Right lobe of liver (tissue), 6 donors: ENCODE measurements around the gene GRM7. TPM values are rescaled to one million over a fixed set of nuclear protein-coding genes. Genes with fewer than 3 reads are reported as not detected.

Experiments
- ATAC-seq, 4 donors: fragments of 200-7000 bp; cut with Tn5 transposase; one replicate each; pipeline ENCODE4 v1.9.1; 2020; ENCODE audit warnings: mild to moderate bottlenecking in 4 of 4, moderate library complexity in 4 of 4
- DNase-seq, 3 donors: peaks; one replicate each; pipeline ENCODE4 v3.0.0-alpha.2; 2020
- H3K27ac ChIP-seq, 3 donors: fragments of 200-600 bp; one replicate each; pipeline ENCODE4 v1.8.0; 2022
- H3K27me3 ChIP-seq, 2 donors: fragments of 200-600 bp; one replicate each; pipeline ENCODE4 v1.8.0; 2022
- H3K36me3 ChIP-seq, 4 donors: fragments of 200-600 bp; sonication (generic) in 1 of 4; one replicate each; pipeline versions ENCODE4 v1.5.1 to v1.8.0; 2017 to 2022; ENCODE audit warnings: control low read depth in 1 of 4
- H3K4me1 ChIP-seq, 4 donors: fragments of 200-600 bp; sonication (generic) in 1 of 4; one replicate each; pipeline versions ENCODE4 v1.5.1 to v1.8.0; 2017 to 2022; ENCODE audit warnings: control low read depth in 1 of 4
- H3K4me3 ChIP-seq, 3 donors: fragments of 200-600 bp; one replicate each; pipeline ENCODE4 v1.8.0; 2022
- H3K9me3 ChIP-seq, 4 donors: fragments of 200-600 bp; sonication (generic) in 1 of 4; one replicate each; pipeline versions ENCODE4 v1.5.1 to v1.8.0; 2017 to 2022; ENCODE audit warnings: control low read depth in 1 of 4
- POLR2A ChIP-seq: fragments of 450-650 bp; IDR thresholded peaks from one replicate; pipeline ENCODE4 v1.6.1; 2017; ENCODE audit warnings: antibody characterized with exemption, mild to moderate bottlenecking
- WGBS: methylation state at CpG from one replicate; pipeline ENCODE4 v1.1.6; 2018; ENCODE audit warnings: low coverage, low lambda C conversion rate; ENCODE audit not compliant: insufficient coverage; ENCODE audit errors: missing lambda C conversion rate; 5-methylcytosine and 5-hydroxymethylcytosine counted together
- intact Hi-C, 2 donors: fragments of 100-400 bp; cut with DNase I; formaldehyde crosslinking; loops; one replicate each; pipeline versions ENCODE4 v1.11.2 to v1.14.1; 2022
- total RNA-seq, 6 experiments: library from RNA; depleted of rRNA in 2 of 6; stranded (reverse); fragments of >200 nt in 2 of 6; fragmentation: NEBNext Ultra II Directional in 3 of 6; extraction: Animal tissue kit (Norgen Biotek cat#: 25700) in 3 of 6; gene quantifications; one replicate each; pipeline versions ENCODE4 v1.1.0 to v1.2.4, GENCODE V29; 2016 to 2023
- TF ChIP-seq, protein P1 (sequence below), 4 donors: fragments of 200-600 bp in 3 of 4; fragments of 450-650 bp in 1 of 4; IDR thresholded peaks; one replicate each; pipeline versions ENCODE4 v1.5.1 to v1.8.0; 2016 to 2022; ENCODE audit warnings: antibody characterized with exemption in 4 of 4, mild to moderate bottlenecking in 2 of 4
- donor health status: DM: no; HTN: yes; CAD: no.
- donor health status: DM: no; HTN: no; CAD: no.
- donor health status: DM: no; HTN: no; CAD: no.
- donor health status: DM: no; HTN: yes; CAD: no.
- donor health status: DM: no; HTN: yes; CAD: no.

The GRM7 gene
- total RNA-seq, 6 experiments from 2014 or later: 0.20 to 0.56 TPM; not detected in 4

GRCh38 chr3:7205535-7205934, 344.6 kb downstream of the GRM7 start:
- Histone ChIP-seq H3K4me3 (peak overlapping the region; percentile 1 to 28 (median 2)), H3K27ac (no peak overlapping the region), H3K36me3 (no peaks in the 10 kb centered on the region), H3K9me3 (no peaks in the 10 kb centered on the region), H3K4me1 (peaks cover 0 to 11% (median 0%) of the 10 kb centered on the region in 4 donors), H3K27me3 (no peaks in the 10 kb centered on the region)
- intact Hi-C loops: no loop called here
- no peak for TF ChIP-seq POLR2A
- TF ChIP-seq, protein P1, sequence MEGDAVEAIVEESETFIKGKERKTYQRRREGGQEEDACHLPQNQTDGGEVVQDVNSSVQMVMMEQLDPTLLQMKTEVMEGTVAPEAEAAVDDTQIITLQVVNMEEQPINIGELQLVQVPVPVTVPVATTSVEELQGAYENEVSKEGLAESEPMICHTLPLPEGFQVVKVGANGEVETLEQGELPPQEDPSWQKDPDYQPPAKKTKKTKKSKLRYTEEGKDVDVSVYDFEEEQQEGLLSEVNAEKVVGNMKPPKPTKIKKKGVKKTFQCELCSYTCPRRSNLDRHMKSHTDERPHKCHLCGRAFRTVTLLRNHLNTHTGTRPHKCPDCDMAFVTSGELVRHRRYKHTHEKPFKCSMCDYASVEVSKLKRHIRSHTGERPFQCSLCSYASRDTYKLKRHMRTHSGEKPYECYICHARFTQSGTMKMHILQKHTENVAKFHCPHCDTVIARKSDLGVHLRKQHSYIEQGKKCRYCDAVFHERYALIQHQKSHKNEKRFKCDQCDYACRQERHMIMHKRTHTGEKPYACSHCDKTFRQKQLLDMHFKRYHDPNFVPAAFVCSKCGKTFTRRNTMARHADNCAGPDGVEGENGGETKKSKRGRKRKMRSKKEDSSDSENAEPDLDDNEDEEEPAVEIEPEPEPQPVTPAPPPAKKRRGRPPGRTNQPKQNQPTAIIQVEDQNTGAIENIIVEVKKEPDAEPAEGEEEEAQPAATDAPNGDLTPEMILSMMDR (IDR thresholded peaks at IDR 0.05): no peak
- DNase-seq (no peak), ATAC-seq (peak in 3 of 4 donors; percentile 35 to 64 (median 63))
- WGBS: 37% methylated on average over 4 of the region's 4 CpGs

- ATAC-seq: peak; percentile 70 to 90 (median 76)
- 10% methylated on average over 4 of the region's 4 CpGs for WGBS
These were observed 345.0 kb downstream of the GRM7 start for GRCh38 chr3:7205962-7206361.

DNA sequence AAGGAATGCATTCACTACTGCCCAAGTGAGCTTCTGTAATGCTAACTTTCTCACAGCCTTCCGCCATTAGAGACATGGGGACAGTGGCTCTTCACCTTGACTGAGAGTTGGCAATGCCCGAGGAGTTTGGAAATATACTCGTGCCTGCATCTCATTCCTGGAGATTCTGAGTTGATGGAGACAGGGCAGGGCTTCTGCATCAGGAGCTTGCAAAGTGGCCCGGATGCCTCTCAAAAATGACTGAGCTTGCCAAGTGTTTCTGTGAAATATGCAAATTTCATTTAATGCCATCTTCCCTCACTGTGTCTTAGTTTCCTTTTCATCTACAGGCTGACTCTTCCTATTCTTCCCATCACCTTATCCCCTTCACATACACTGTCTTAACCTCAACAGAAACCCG, 346.2 kb downstream of the GRM7 start:
- Histone ChIP-seq H3K4me1 (peaks cover 0 to 11% (median 0%) of the 10 kb centered on the region in 4 donors), H3K9me3 (no peaks in the 10 kb centered on the region), H3K27me3 (no peaks in the 10 kb centered on the region), H3K27ac (no peak overlapping the region), H3K4me3 (no peak overlapping the region), H3K36me3 (no peaks in the 10 kb centered on the region)
- intact Hi-C loops: no loop called here
- no peak for DNase-seq
- TF ChIP-seq, protein P1 (IDR thresholded peaks at IDR 0.05): no peak
- TF ChIP-seq POLR2A: no peak
- no peak for ATAC-seq
- 80% methylated on average over 1 of the region's 5 CpGs for WGBS

More at GRCh38 chr3:7205962-7206361, 345.0 kb downstream of the GRM7 start:
- no peaks in the 10 kb centered on the region for H3K9me3 ChIP-seq
- TF ChIP-seq POLR2A: no peak
- TF ChIP-seq, protein P1 (IDR thresholded peaks at IDR 0.05): no peak
- H3K27ac ChIP-seq: no peak overlapping the region
- peaks cover 0 to 11% (median 0%) of the 10 kb centered on the region in 4 donors for H3K4me1 ChIP-seq
- DNase-seq: no peak
- peak overlapping the region; percentile 1 to 28 (median 2) for H3K4me3 ChIP-seq
- intact Hi-C loops: no loop called here
- H3K27me3 ChIP-seq: no peaks in the 10 kb centered on the region
- H3K36me3 ChIP-seq: no peaks in the 10 kb centered on the region

- DNase-seq (no peak), ATAC-seq (no peak)
- Histone ChIP-seq H3K27ac (no peak overlapping the region), H3K9me3 (no peaks in the 10 kb centered on the region), H3K4me1 (peaks cover 0 to 11% (median 0%) of the 10 kb centered on the region in 4 donors), H3K4me3 (no peak overlapping the region), H3K36me3 (no peaks in the 10 kb centered on the region), H3K27me3 (no peaks in the 10 kb centered on the region)
- 64% methylated on average over 2 of the region's 2 CpGs for WGBS
- intact Hi-C loops: no loop called here
- TF ChIP-seq, protein P1 (IDR thresholded peaks at IDR 0.05): no peak
- TF ChIP-seq POLR2A: no peak
These were observed 347.0 kb downstream of the GRM7 start for GRCh38 chr3:7207928-7208327.

GRCh38 chr3:7209098-7209497, 348.2 kb downstream of the GRM7 start:
- Histone ChIP-seq H3K4me3 (no peak overlapping the region), H3K27ac (no peak overlapping the region), H3K4me1 (peaks cover 0 to 6% (median 0%) of the 10 kb centered on the region in 4 donors), H3K9me3 (no peaks in the 10 kb centered on the region), H3K36me3 (no peaks in the 10 kb centered on the region), H3K27me3 (no peaks in the 10 kb centered on the region)
- DNase-seq (no peak), ATAC-seq (no peak)
- TF ChIP-seq, protein P1 (IDR thresholded peaks at IDR 0.05): no peak
- TF ChIP-seq POLR2A: no peak
- intact Hi-C loops: no loop called here
